Heart left ventricle (tissue), 16 donors: ENCODE data around the gene LYZL6. TPM values are rescaled to one million over a fixed set of nuclear protein-coding genes. Genes with fewer than 3 reads are reported as not detected.

Experiments used
- ATAC-seq, 4 donors: fragments of 200-7000 bp; cut with Tn5 transposase; one replicate each; pipeline ENCODE4 v1.9.1; 2020 to 2022; ENCODE audit warnings: moderate library complexity in 4 of 4, mild to moderate bottlenecking in 3 of 4, moderate number of reproducible peaks in 1 of 4
- DNase-seq, 5 donors: peaks; one replicate each; pipeline ENCODE4 v3.0.0-alpha.2; 2020
- H3K27ac ChIP-seq, 12 donors: fragments of 200-600 bp; sonication (generic) in 4 of 12; one replicate each; pipeline versions ENCODE4 v1.5.0 to v1.8.0; 2016 to 2022; ENCODE audit warnings: mild to moderate bottlenecking in 2 of 12
- H3K27me3 ChIP-seq, 9 donors: fragments of 200-600 bp; sonication (generic) in 2 of 9; one replicate each; pipeline versions ENCODE4 v1.5.1 to v1.8.0; 2016 to 2022; ENCODE audit warnings: mild to moderate bottlenecking in 3 of 9
- H3K36me3 ChIP-seq, 9 donors: fragments of 200-600 bp; sonication (generic) in 2 of 9; one replicate each; pipeline versions ENCODE4 v1.5.0 to v1.8.0; 2018 to 2022; ENCODE audit warnings: mild to moderate bottlenecking in 2 of 9
- H3K4me1 ChIP-seq, 12 donors: fragments of 200-600 bp; sonication (generic) in 4 of 12; one replicate each; pipeline versions ENCODE4 v1.5.0 to v1.8.0; 2016 to 2022; ENCODE audit warnings: mild to moderate bottlenecking in 3 of 12
- H3K4me3 ChIP-seq, 12 donors: fragments of 200-600 bp; sonication (generic) in 4 of 12; one replicate each; pipeline versions ENCODE4 v1.5.0 to v1.8.0; 2017 to 2022; ENCODE audit warnings: mild to moderate bottlenecking in 9 of 12, moderate library complexity in 4 of 12
- H3K9me3 ChIP-seq, 12 donors: fragments of 200-600 bp; sonication (generic) in 4 of 12; one replicate each; pipeline versions ENCODE4 v1.5.0 to v1.8.0; 2016 to 2022; ENCODE audit warnings: mild to moderate bottlenecking in 1 of 12
- CTCF ChIP-seq, 12 donors: fragments of 200-600 bp; sonication (generic) in 4 of 12; IDR thresholded peaks; one replicate each; pipeline versions ENCODE4 v1.5.0 to v1.8.0; 2018 to 2022; ENCODE audit warnings: antibody characterized with exemption in 12 of 12, mild to moderate bottlenecking in 5 of 12
- POLR2A ChIP-seq, 2 donors: fragments of 450-650 bp; IDR thresholded peaks; one replicate each; pipeline ENCODE4 v1.6.1; 2017; ENCODE audit warnings: antibody characterized with exemption in 2 of 2, mild to moderate bottlenecking in 2 of 2, moderate library complexity in 2 of 2
- WGBS, 4 donors: extraction: QIAGEN DNeasy Blood & Tissue Kit in 2 of 4; methylation state at CpG; one replicate each; pipeline versions ENCODE4 v1.1.5 to v1.1.7; 2013 to 2018; 5-methylcytosine and 5-hydroxymethylcytosine counted together
- intact Hi-C, 10 donors: fragments of 100-400 bp; cut with DNase I; formaldehyde crosslinking; loops; one replicate each; pipeline versions ENCODE4 v1.11.1 to v1.14.2; 2022
- polyA plus RNA-seq, 2 donors: library from polyadenylated mRNA; stranded (reverse); fragments of 200-250 nt; gene quantifications; one replicate each; pipeline ENCODE4 v1.2.3, GENCODE V29; 2013
- total RNA-seq, 9 donors: library from RNA; depleted of rRNA in 2 of 9; stranded (reverse); fragments of >200 nt in 2 of 9; fragmentation: NEBNext Ultra II Directional in 3 of 9; extraction: Animal tissue kit (Norgen Biotek cat#: 25700) in 3 of 9; gene quantifications; one replicate each; pipeline versions ENCODE4 v1.1.0 to v1.2.4, GENCODE V29; 2016 to 2023
- donor health status: ischemic (EF 13 %, LVEDD 7.1; RV severe dilation, severe dysfunction).
- donor health status: healthy with polysubstance abuse.
- donor health status: DM: no; HTN: yes; CAD: no.
- donor health status: DM: no; HTN: no; CAD: no.
- donor health status: ischemic (EF 25% LVEDD 6.9; RV normal size, moderate dysfunction).
- donor health status: ischemic (EF 25% LVEDD 5.7; RV mildly dilated, moderate dysfunction).
- donor health status: healthy.
- donor health status: DM: yes; HTN: yes; CAD: no.
- donor health status: ischemic (EF 35%, LVEDD 5.7; RV mildly dilated, moderate dysfunction).
- donor health status: nonischemic (EF 11% LVEDD 7.7; RV severe dilation, severe dysfunction).
- donor health status: DM: yes; HTN: yes; CAD: no.
- donor health status: PGD.
- donor health status: ischemic (EF 29% LVEDD 5.4; RV normal size, mild dysfunction).
- donor health status: nonischemic (EF 23%, LVEDD 6.1; RV moderate dilation, normal function).

LYZL6 gene
- total and polyA plus RNA-seq, 11 donors = not detected

GRCh38 chr17:35903451-35903850, 40.1 kb downstream of the LYZL6 start:
- H3K36me3 ChIP-seq = no peaks in the 10 kb centered on the region
- H3K27me3 ChIP-seq = peaks cover 0 to 6% (median 0%) of the 10 kb centered on the region in 9 donors
- DNase-seq (no peak), ATAC-seq (no peak)
- peaks cover 0 to 17% (median 0%) of the 10 kb centered on the region in 12 donors for H3K4me1 ChIP-seq
- intact Hi-C loops = no loop called here
- no peaks in the 10 kb centered on the region for H3K9me3 ChIP-seq
- no peak overlapping the region for H3K27ac ChIP-seq
- H3K4me3 ChIP-seq = no peak overlapping the region
- TF ChIP-seq POLR2A (IDR thresholded peaks at IDR 0.05) = no peak
- no peak for TF ChIP-seq CTCF (IDR thresholded peaks at IDR 0.05)
- WGBS, 4 donors = 93% methylated on average over 5 of the region's 5 CpGs

DNA sequence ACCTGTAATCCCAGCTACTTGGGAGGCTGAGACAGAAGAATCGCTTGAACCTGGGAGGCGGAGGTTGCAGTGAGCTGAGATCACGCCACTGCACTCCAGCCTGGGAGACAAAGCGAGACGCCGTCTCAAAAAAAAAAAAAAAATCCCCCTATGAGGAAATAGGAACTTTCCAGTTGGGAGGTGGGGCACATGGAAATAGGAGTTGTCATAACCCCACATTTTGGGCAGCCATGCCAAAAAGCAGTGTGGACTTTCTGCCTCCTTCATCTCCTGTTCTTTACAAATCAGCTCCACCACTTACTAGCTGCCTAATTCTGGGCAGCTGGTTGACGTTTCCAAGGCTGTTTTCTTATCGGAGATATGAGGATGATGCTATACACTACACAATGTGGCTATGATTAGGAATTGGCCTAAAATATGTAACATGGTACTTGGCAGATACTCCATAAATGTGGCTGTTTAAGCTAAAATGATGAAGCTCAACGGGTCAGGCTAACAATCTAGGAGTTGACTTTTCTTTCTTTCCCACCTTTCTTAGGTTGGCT, 41.8 kb downstream of the LYZL6 start:
- Histone ChIP-seq H3K27me3 (peaks cover 0 to 6% (median 0%) of the 10 kb centered on the region in 9 donors), H3K36me3 (no peaks in the 10 kb centered on the region), H3K4me1 (peaks cover 0 to 31% (median 0%) of the 10 kb centered on the region in 12 donors), H3K9me3 (no peaks in the 10 kb centered on the region), H3K4me3 (no peak overlapping the region), H3K27ac (no peak overlapping the region)
- 81 to 84% (median 82%) methylated on average over 9 of the region's 9 CpGs for WGBS, 4 donors
- TF ChIP-seq CTCF (IDR thresholded peaks at IDR 0.05) = no peak
- TF ChIP-seq POLR2A (IDR thresholded peaks at IDR 0.05) = no peak
- DNase-seq = no peak
- intact Hi-C loops = no loop called here
- ATAC-seq = no peak

DNA sequence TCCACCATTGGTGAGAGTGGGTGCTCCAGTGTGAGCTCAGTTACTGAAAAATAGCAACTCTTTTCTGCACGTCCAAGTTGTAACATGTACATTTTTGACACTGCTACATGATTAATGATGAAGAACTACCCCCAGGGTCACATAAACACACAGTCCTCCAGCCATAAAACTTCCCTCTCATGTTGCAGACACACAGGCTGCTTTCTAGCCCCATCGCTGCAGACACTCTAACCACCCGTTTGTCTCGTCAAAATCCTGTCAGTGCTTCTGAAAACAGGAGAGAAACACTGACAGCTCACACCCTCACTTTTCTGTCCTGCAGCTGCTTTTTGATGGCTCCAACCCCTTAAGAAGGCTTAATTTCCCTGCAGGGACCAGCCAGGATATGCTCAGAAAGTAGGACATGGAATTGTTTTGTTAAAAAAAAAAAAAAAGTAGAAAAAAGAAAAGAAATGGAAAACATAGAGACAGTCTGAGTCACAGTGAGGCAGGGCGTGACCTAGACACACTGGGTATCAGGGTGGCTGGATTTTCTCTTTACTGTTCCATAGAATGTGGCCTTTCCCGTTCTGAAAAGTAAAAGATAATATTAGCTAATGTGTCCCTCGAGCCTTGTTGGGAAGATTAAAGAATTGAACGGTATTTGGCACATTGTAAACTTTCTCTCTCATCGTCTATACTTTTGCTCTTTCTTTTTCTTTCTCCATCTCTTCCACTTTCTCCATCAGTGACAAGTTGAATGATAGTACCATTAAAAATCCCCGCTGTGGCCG, 42.6 kb downstream of the LYZL6 start:
- TF ChIP-seq POLR2A (IDR thresholded peaks at IDR 0.05) = no peak
- TF ChIP-seq CTCF (IDR thresholded peaks at IDR 0.05) = no peak
- Histone ChIP-seq H3K36me3 (no peaks in the 10 kb centered on the region), H3K4me1 (peaks cover 0 to 39% (median 0%) of the 10 kb centered on the region in 12 donors), H3K4me3 (no peak overlapping the region), H3K9me3 (no peaks in the 10 kb centered on the region), H3K27me3 (peaks cover 0 to 9% (median 0%) of the 10 kb centered on the region in 9 donors), H3K27ac (peak overlapping the region in 1 of 12 donors; percentile 52)
- ATAC-seq (no peak), DNase-seq (no peak)
- intact Hi-C loops = no loop called here
- WGBS, 4 donors = 55 to 62% (median 58%) methylated on average over 11 of the region's 11 CpGs

DNA sequence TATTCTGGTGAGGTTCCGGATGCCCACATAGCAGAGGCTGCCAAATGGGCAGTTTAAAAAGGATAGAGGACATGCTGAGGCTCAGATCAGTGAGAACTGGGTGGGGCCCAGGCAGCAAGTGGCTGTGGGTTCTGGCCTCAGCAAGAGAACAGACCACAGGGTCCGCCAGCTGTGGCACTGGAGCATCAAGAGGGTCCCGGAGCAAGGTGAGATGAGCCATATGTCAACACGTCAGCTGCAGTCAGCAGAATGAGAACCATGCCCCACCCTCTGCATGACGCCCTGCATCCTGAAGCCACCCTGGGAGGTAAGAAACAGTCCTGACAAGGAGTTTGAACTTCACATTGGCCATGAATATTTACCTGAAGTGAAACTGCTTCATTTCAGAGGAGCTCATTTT, 43.2 kb downstream of the LYZL6 start:
- TF ChIP-seq CTCF (IDR thresholded peaks at IDR 0.05) = no peak
- no peak for TF ChIP-seq POLR2A (IDR thresholded peaks at IDR 0.05)
- Histone ChIP-seq H3K4me3 (no peak overlapping the region), H3K4me1 (peaks cover 0 to 44% (median 0%) of the 10 kb centered on the region in 12 donors), H3K36me3 (no peaks in the 10 kb centered on the region), H3K27me3 (peaks cover 0 to 15% (median 0%) of the 10 kb centered on the region in 9 donors), H3K27ac (peak overlapping the region in 1 of 12 donors; percentile 52), H3K9me3 (no peaks in the 10 kb centered on the region)
- intact Hi-C loops = no loop called here
- WGBS, 4 donors = 72 to 84% (median 73%) methylated on average over 5 of the region's 5 CpGs
- ATAC-seq (no peak), DNase-seq (no peak)
